GM03348 (cell line): Measurements from ENCODE around the gene NDUFA5.

Source experiments
- DNase-seq: peaks from one replicate; pipeline ENCODE4 v3.0.0; 2012; ENCODE audit warnings: low spot score

The NDUFA5 gene

DNA sequence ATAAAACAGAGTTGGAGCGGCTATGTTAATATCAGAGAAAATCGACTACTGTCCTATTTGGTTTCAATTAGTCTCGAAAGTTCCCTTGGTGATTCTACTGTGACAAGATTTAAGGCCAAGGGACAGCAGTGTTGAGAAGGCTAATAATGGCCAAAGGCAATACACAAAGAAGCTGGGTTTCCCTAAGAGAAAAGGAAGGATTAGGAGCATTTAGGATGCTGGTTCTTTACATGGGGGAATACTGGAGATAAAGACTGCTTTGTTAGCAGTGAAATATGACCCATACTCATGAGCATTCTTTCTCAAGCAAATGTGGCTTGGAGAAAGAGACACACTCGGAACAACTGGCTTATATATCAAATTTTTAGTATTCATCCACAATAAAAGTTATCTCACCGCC, 55.4 kb downstream of the NDUFA5 start:
- no peak for DNase-seq

DNA sequence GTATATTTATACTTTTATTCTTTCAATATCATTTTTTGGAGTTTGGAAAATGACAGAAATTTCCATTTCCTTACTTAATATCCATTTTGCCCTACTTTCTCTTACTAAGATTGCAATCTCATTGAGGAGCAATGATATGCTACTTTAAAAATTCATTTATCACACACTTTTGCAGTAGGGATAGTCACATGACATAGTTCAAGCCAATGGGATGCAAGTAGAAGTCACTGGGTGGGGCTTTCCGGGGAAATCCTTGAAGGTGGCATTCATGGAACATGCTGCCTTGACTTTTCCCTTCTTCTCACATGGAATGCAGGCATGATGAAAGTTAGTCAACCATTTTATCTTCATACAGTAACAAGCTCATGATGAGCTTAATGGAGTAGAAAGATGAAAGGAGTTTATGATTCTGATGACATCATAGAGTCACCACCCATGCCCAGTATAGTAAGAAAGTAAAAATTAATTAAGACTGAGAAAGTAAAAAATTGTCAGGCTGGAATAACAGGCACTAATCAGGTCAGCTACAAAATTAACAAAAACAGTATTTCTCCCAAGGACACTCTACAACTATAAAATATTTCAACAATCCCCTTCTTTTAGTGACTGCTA, 56.6 kb downstream of the NDUFA5 start:
- no peak for DNase-seq

GRCh38 chr7:123499211-123499970, 58.2 kb downstream of the NDUFA5 start:
- no peak for DNase-seq

GRCh38 chr7:123498601-123499000, 59.0 kb downstream of the NDUFA5 start:
- no peak for DNase-seq

DNA sequence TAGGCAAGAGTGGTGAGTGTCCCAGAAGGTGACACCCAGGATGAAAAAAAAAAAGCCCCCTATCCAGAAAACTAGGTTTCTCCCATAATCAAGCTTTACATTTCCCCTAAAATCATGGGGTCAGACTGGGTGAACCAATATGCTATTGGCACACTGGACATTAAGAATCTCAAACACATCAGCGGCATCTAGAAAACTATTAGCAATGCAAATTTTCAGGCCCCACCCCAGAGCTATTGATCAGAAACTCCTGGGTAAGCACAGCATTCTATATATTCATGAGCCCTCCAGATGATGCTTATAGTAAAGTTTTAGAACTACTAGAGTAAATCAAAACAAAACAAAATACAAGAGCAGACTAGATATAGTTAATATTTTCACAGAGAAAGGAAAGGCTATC, 59.6 kb downstream of the NDUFA5 start:
- DNase-seq, result no peak

GRCh38 chr7:123494193-123494796, 63.3 kb downstream of the NDUFA5 start:
- DNase-seq, result peak; percentile 44

- no peak for DNase-seq
Observed at GRCh38 chr7:123492485-123492884, 65.1 kb downstream of the NDUFA5 start.
